Hepatocyte (in vitro differentiated cells): ENCODE data around the gene SKIDA1.
A peak's percentile ranks its signal among the peaks of the same experiment; 100 is the strongest.

ENCODE experiments used
- EZH2 ChIP-seq: fragments of 200-600 bp; sonication (generic); IDR thresholded peaks from 2 replicates; pipeline ENCODE4 v1.6.1; 2016; ENCODE audit warnings: antibody characterized with exemption, mild to moderate bottlenecking, borderline replicate concordance
- TF ChIP-seq, protein P1 (sequence below): fragments of 200-600 bp; sonication (generic); IDR thresholded peaks from 2 replicates; pipeline ENCODE4 v1.5.1; 2016; ENCODE audit warnings: antibody characterized with exemption, mild to moderate bottlenecking; ENCODE audit not compliant: poor library complexity

DNA sequence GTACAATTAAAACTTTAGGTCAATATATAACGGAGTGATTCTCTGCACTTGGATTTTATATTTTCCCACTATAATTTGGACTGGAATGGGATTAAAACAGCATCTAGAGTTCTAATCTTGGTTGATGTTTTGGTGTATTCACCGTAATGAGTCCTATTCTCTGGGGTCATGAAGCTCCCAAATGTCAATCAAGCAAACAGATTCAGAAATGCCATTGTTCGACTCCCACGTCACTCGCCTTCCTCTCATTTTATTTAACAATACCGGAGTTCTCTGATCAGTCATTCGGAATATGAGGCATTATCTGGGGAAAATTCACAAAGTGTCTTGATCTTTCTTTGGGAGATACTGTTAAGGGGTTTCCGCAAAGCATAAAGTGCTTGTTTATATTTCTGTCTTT, 26.5 kb downstream of the SKIDA1 start:
- TF ChIP-seq, protein P1, sequence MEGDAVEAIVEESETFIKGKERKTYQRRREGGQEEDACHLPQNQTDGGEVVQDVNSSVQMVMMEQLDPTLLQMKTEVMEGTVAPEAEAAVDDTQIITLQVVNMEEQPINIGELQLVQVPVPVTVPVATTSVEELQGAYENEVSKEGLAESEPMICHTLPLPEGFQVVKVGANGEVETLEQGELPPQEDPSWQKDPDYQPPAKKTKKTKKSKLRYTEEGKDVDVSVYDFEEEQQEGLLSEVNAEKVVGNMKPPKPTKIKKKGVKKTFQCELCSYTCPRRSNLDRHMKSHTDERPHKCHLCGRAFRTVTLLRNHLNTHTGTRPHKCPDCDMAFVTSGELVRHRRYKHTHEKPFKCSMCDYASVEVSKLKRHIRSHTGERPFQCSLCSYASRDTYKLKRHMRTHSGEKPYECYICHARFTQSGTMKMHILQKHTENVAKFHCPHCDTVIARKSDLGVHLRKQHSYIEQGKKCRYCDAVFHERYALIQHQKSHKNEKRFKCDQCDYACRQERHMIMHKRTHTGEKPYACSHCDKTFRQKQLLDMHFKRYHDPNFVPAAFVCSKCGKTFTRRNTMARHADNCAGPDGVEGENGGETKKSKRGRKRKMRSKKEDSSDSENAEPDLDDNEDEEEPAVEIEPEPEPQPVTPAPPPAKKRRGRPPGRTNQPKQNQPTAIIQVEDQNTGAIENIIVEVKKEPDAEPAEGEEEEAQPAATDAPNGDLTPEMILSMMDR: no peak
- peak; percentile 55 for TF ChIP-seq EZH2
